Adrenal gland (tissue), 12 donors: Measurements from ENCODE around the gene PDZD7. TPM values are rescaled to one million over a fixed set of nuclear protein-coding genes. Genes with fewer than 3 reads are reported as not detected.

Experiments used
- DNase-seq, 7 donors: peaks; one replicate each; pipeline ENCODE4 v3.0.0-alpha.2; 2019 to 2020
- H3K27ac ChIP-seq, 5 donors: fragments of 200-600 bp; sonication (generic) in 4 of 5; 1 replicate in 3 of 5; 2 replicates in 2 of 5; pipeline versions ENCODE4 v1.5.1 to v1.8.0; 2016 to 2020; ENCODE audit warnings: mild to moderate bottlenecking in 1 of 5
- H3K27me3 ChIP-seq: fragments of 200-600 bp; 2 replicates; pipeline ENCODE4 v1.8.0; 2021
- H3K36me3 ChIP-seq, 2 donors: fragments of 200-600 bp; replicated peaks in 1 of 2; 1 replicate in 1 of 2; 2 replicates in 1 of 2; pipeline versions ENCODE4 v1.5.1 to v1.8.0; 2018 to 2022
- H3K4me1 ChIP-seq, 2 donors: fragments of 200-600 bp; replicated peaks in 1 of 2; 1 replicate in 1 of 2; 2 replicates in 1 of 2; pipeline versions ENCODE4 v1.5.1 to v1.8.0; 2018 to 2021
- H3K4me3 ChIP-seq, 4 donors: fragments of 200-600 bp; sonication (generic) in 3 of 4; one replicate each; pipeline ENCODE4 v1.5.1; 2016 to 2018
- H3K9me3 ChIP-seq, 3 donors: fragments of 200-600 bp; sonication (generic) in 1 of 3; replicated peaks in 1 of 3; 1 replicate in 2 of 3; 2 replicates in 1 of 3; pipeline versions ENCODE4 v1.5.1 to v1.8.0; 2016 to 2021
- CTCF ChIP-seq, 6 experiments: fragments of 450-650 bp in 4 of 6; fragments of 200-600 bp in 2 of 6; sonication (generic) in 1 of 6; IDR thresholded peaks; 1 replicate in 5 of 6; 2 replicates in 1 of 6; pipeline versions ENCODE4 v1.5.1 to v1.8.0; 2016 to 2021; ENCODE audit warnings: antibody characterized with exemption in 6 of 6, mild to moderate bottlenecking in 2 of 6, moderate library complexity in 1 of 6
- POLR2A ChIP-seq, 2 donors: fragments of 450-650 bp; IDR thresholded peaks; one replicate each; pipeline ENCODE4 v1.6.1; 2017; ENCODE audit warnings: antibody characterized with exemption in 2 of 2, mild to moderate bottlenecking in 2 of 2, moderate library complexity in 1 of 2
- WGBS, 4 donors: extraction: QIAGEN DNeasy Blood & Tissue Kit in 2 of 4; methylation state at CpG; one replicate each; pipeline versions ENCODE4 v1.1.5 to v1.1.7; 2013 to 2017; 5-methylcytosine and 5-hydroxymethylcytosine counted together
- intact Hi-C, 2 donors: fragments of 100-400 bp; cut with DNase I; formaldehyde crosslinking; loops; one replicate each; pipeline versions ENCODE4 v1.14.1 to v1.15.0; 2022 to 2023
- polyA plus RNA-seq, 3 donors: library from polyadenylated mRNA; stranded (reverse); fragments of 200-250 nt in 2 of 3; fragments of 350-450 nt in 1 of 3; fragmentation: Illumina TruSeq in 1 of 3; extraction: RNeasy Lipid Tissue Mini Kit (QIAGEN cat#74804) in 1 of 3; gene quantifications; one replicate each; pipeline ENCODE4 v1.2.3, GENCODE V29; 2013 to 2014
- total RNA-seq, 9 donors: library from RNA; depleted of rRNA in 4 of 9; stranded (reverse); fragments of >200 nt in 4 of 9; fragments of 120-200 nt in 1 of 9; fragmentation: NEBNext Ultra II Directional in 1 of 9; extraction: Animal tissue kit (Norgen Biotek cat#: 25700) in 1 of 9; gene quantifications; one replicate each; pipeline versions ENCODE4 v1.1.0 to v1.2.4, GENCODE V29; 2013 to 2023
- donor health status: healthy with polysubstance abuse.
- donor health status: Bipolar disorder and iron deficiency.
- donor health status: DM: yes; HTN: yes; CAD: no.
- donor health status: DM: no; HTN: no; CAD: no.
- donor health status: DM: no; HTN: no; CAD: no.
- donor health status: DM: yes; HTN: yes; CAD: no.

PDZD7 gene
- total and polyA plus RNA-seq, 12 donors: 0.13 to 3.5 (median 0.60) TPM; not detected in 1

- H3K4me1 ChIP-seq: peaks cover 14 to 26% of the 10 kb centered on the region in 2 donors
- TF ChIP-seq CTCF (IDR thresholded peaks at IDR 0.05): no peak
- TF ChIP-seq POLR2A (IDR thresholded peaks at IDR 0.05): no peak
- no peaks in the 10 kb centered on the region for H3K27me3 ChIP-seq
- no peak overlapping the region for H3K4me3 ChIP-seq
- no peak overlapping the region for H3K27ac ChIP-seq
- intact Hi-C loops: no loop called here
- no peak for DNase-seq
- 59 to 75% (median 67%) methylated on average over 11 to 27 of the region's 27 CpGs for WGBS, 4 donors
- peaks cover 0 to 2% of the 10 kb centered on the region in 2 donors for H3K36me3 ChIP-seq
- no peaks in the 10 kb centered on the region for H3K9me3 ChIP-seq
These were observed 1.2 kb downstream of the PDZD7 start for GRCh38 chr10:101029520-101030295.

- no peaks in the 10 kb centered on the region for H3K36me3 ChIP-seq
- no peak overlapping the region for H3K4me3 ChIP-seq
- 48 to 74% (median 69%) methylated on average over 7 of the region's 7 CpGs for WGBS, 4 donors
- H3K27me3 ChIP-seq: no peaks in the 10 kb centered on the region
- no peaks in the 10 kb centered on the region for H3K9me3 ChIP-seq
- DNase-seq: no peak
- no peak overlapping the region for H3K27ac ChIP-seq
- peaks cover 14 to 24% of the 10 kb centered on the region in 2 donors for H3K4me1 ChIP-seq
- no peak for TF ChIP-seq POLR2A (IDR thresholded peaks at IDR 0.05)
- TF ChIP-seq CTCF (IDR thresholded peaks at IDR 0.05): no peak
- intact Hi-C loops: no loop called here
These were observed 2.2 kb downstream of the PDZD7 start for GRCh38 chr10:101028446-101029337.

- peaks cover 9 to 13% of the 10 kb centered on the region in 2 donors for H3K4me1 ChIP-seq
- no peak overlapping the region for H3K4me3 ChIP-seq
- DNase-seq: no peak
- WGBS, 4 donors: 72 to 82% (median 75%) methylated on average over 9 to 10 of the region's 10 CpGs
- H3K27me3 ChIP-seq: no peaks in the 10 kb centered on the region
- no peaks in the 10 kb centered on the region for H3K36me3 ChIP-seq
- no peak overlapping the region for H3K27ac ChIP-seq
- intact Hi-C loops: no loop called here
- TF ChIP-seq CTCF (IDR thresholded peaks at IDR 0.05): no peak
- TF ChIP-seq POLR2A (IDR thresholded peaks at IDR 0.05): no peak
- no peaks in the 10 kb centered on the region for H3K9me3 ChIP-seq
These were observed 3.7 kb downstream of the PDZD7 start for GRCh38 chr10:101027106-101027720.
